CD4-positive, alpha-beta T cell treated with Interleukin-2 at 100 ng/mL for 4 hours (primary cell): ENCODE data around the gene OR2A12.
"Not testable (repeated sequence)": the region's sequence is repeated elsewhere in the genome, so short reads cannot be mapped to it uniquely, and the experiment has no call there.

Experiments used
- DNase-seq: peaks from one replicate; pipeline ENCODE4 v3.0.0-alpha.2; 2020; ENCODE audit warnings: low spot score

Gene OR2A12

GRCh38 chr7:144085978-144086377 is at the start of gene OR2A12:
Gene OR2A12, plus strand, starts transcription at chr7:144086278. Its CDS starts 8,830 bp downstream, at chr7:144095108.
- DNase-seq: no peak

- DNase-seq: no peak
These were observed 49.7 kb upstream of the OR2A12 start for GRCh38 chr7:144036302-144036885.

- DNase-seq: no peak
These were observed 48.6 kb upstream of the OR2A12 start for GRCh38 chr7:144037414-144038035.

GRCh38 chr7:144038887-144039286 is 47.2 kb upstream of the OR2A12 start:
- no peak for DNase-seq

- DNase-seq: no peak
These were observed 37.4 kb upstream of the OR2A12 start, which contains the start of gene OR2A5 for GRCh38 chr7:144048648-144049047. Gene OR2A5, plus strand, starts transcription at chr7:144048948. Its CDS starts 1,454 bp downstream, at chr7:144050402.

GRCh38 chr7:144049491-144049890 is 36.6 kb upstream of the OR2A12 start:
- no peak for DNase-seq

- no peak for DNase-seq
These were observed 36.0 kb upstream of the OR2A12 start for GRCh38 chr7:144050093-144050492.

GRCh38 chr7:144050884-144051283 is 35.2 kb upstream of the OR2A12 start:
- not testable (repeated sequence) for DNase-seq

- no peak for DNase-seq
These were observed 28.1 kb upstream of the OR2A12 start for GRCh38 chr7:144057954-144058353.

- DNase-seq: no peak
These were observed 22.4 kb upstream of the OR2A12 start for GRCh38 chr7:144063710-144064109.

- no peak for DNase-seq
These were observed 16.6 kb upstream of the OR2A12 start, which contains the start of gene OR2A25 for GRCh38 chr7:144069511-144069910. Gene OR2A25, plus strand, starts transcription at chr7:144069811. Its CDS starts 4,409 bp downstream, at chr7:144074220.

GRCh38 chr7:144069953-144070352 is 16.1 kb upstream of the OR2A12 start:
- DNase-seq: no peak

GRCh38 chr7:144074374-144074773 is 11.7 kb upstream of the OR2A12 start:
- no peak for DNase-seq

GRCh38 chr7:144086730-144087129 is 652 bp downstream of the OR2A12 start:
- DNase-seq: no peak

GRCh38 chr7:144087230-144087629 is 1.2 kb downstream of the OR2A12 start:
- no peak for DNase-seq

GRCh38 chr7:144090667-144091066 is 4.6 kb downstream of the OR2A12 start:
- no peak for DNase-seq

- DNase-seq: no peak
These were observed 12.7 kb downstream of the OR2A12 start for GRCh38 chr7:144098776-144099175.

GRCh38 chr7:144100607-144101006 is 14.5 kb downstream of the OR2A12 start:
- no peak for DNase-seq

- DNase-seq: no peak
These were observed 16.0 kb downstream of the OR2A12 start for GRCh38 chr7:144102041-144102440.

- DNase-seq: no peak
These were observed 19.1 kb downstream of the OR2A12 start for GRCh38 chr7:144105211-144105610.

GRCh38 chr7:144109283-144109682 is 23.2 kb downstream of the OR2A12 start, which contains the start of gene OR2A2:
Gene OR2A2, plus strand, starts transcription at chr7:144109583. Its CDS starts 0 bp downstream, at chr7:144109583.
- no peak for DNase-seq

- DNase-seq: no peak
These were observed 24.2 kb downstream of the OR2A12 start for GRCh38 chr7:144110272-144110671.

- no peak for DNase-seq
These were observed 27.6 kb downstream of the OR2A12 start for GRCh38 chr7:144113651-144114050.

GRCh38 chr7:144118341-144118740 is 32.3 kb downstream of the OR2A12 start:
- no peak for DNase-seq
